Endothelial cell of umbilical vein (primary cell): ENCODE measurements around the gene EGR1. TPM values are rescaled to one million over a fixed set of nuclear protein-coding genes. Genes with fewer than 3 reads are reported as not detected.

Experiments used
- BruUV-seq: library from RNA; stranded (reverse); fragments of 400-500 nt; replicated peaks from 2 replicates; lab custom pipeline; 2021; lab: Mats Ljungman, UMichigan
- CTCF ChIA-PET: fragments of 300-600, 350-600 bp; sonication (Branson Sonifier 250); formaldehyde crosslinking; loops from one replicate; lab custom pipeline; 2021; ENCODE audit warnings: antibody characterized with exemption, inconsistent platforms; lab: Charles Lee
- POLR2A ChIA-PET: fragments of 300-600, 350-600 bp; sonication (Branson Sonifier 250); formaldehyde crosslinking; loops from one replicate; lab custom pipeline; 2021; ENCODE audit warnings: antibody characterized with exemption, inconsistent platforms; lab: Charles Lee
- DNase-seq: peaks from one replicate; pipeline ENCODE4 v3.0.0-alpha.2; 2011; ENCODE audit warnings: low read depth, low spot score
- FAIRE-seq: peaks from 2 replicates; lab custom pipeline; 2011; peaks lifted over from hg19 to GRCh38; lab: Jason Lieb, UNC
- H2AFZ ChIP-seq: 2 replicates; pipeline ENCODE4 v1.6.0; 2012; ENCODE audit warnings: low read depth, low read length, control low read depth, inconsistent platforms
- H3K27ac ChIP-seq: 2 replicates; pipeline ENCODE4 v1.5.1; 2011; ENCODE audit warnings: low read depth, mild to moderate bottlenecking, control low read depth, low read length, moderate library complexity; ENCODE audit not compliant: insufficient read depth
- H3K27me3 ChIP-seq, 2 experiments: 2 replicates each; pipeline versions ENCODE4 v1.6.0 to v1.6.1; 2011; ENCODE audit warnings: low read length in 2 of 2, mixed read lengths in 1 of 2; ENCODE audit not compliant: control insufficient read depth in 2 of 2, insufficient read depth in 2 of 2
- H3K36me3 ChIP-seq, 2 experiments: 2 replicates in 1 of 2; 3 replicates in 1 of 2; pipeline ENCODE4 v1.5.1; 2011; ENCODE audit warnings: low read length in 2 of 2, mild to moderate bottlenecking in 1 of 2, moderate library complexity in 1 of 2; ENCODE audit not compliant: control insufficient read depth in 2 of 2, insufficient read depth in 2 of 2; ENCODE audit errors: extremely low read depth in 1 of 2
- H3K4me1 ChIP-seq: 3 replicates; pipeline ENCODE4 v1.5.1; 2011; ENCODE audit warnings: mild to moderate bottlenecking, low read length; ENCODE audit not compliant: control insufficient read depth, insufficient read depth; ENCODE audit errors: extremely low read depth
- H3K4me2 ChIP-seq: 2 replicates; pipeline ENCODE4 v1.6.1; 2011; ENCODE audit warnings: low read length, control low read depth, mixed read lengths; ENCODE audit not compliant: insufficient read depth
- H3K4me3 ChIP-seq, 3 experiments: fragments of 200-600 bp in 1 of 3; sonication (generic), shearing (Covaris generic) in 1 of 3; replicated peaks in 1 of 3; 2 replicates each; pipeline ENCODE4 v1.5.1; 2011 to 2016; ENCODE audit warnings: control low read depth in 3 of 3, low read length in 3 of 3, mild to moderate bottlenecking in 2 of 3, inconsistent platforms in 1 of 3, low read depth in 1 of 3, moderate library complexity in 1 of 3; ENCODE audit not compliant: insufficient read depth in 1 of 3
- H3K79me2 ChIP-seq: 2 replicates; pipeline ENCODE4 v1.6.0; 2012; ENCODE audit warnings: low read length, inconsistent platforms; ENCODE audit not compliant: control insufficient read depth, insufficient read depth
- H3K9ac ChIP-seq: replicated peaks from 2 replicates; pipeline ENCODE3; 2011; ENCODE audit warnings: low read length, control low read depth; ENCODE audit not compliant: insufficient read depth; ENCODE audit errors: extremely low read depth
- H3K9me1 ChIP-seq: replicated peaks from 3 replicates; pipeline ENCODE4 v1.6.0; 2011; ENCODE audit warnings: mild to moderate bottlenecking, low read length; ENCODE audit not compliant: control insufficient read depth, insufficient read depth; ENCODE audit errors: extremely low read depth
- H3K9me3 ChIP-seq: replicated peaks from 2 replicates; pipeline ENCODE4 v1.5.1; 2012; ENCODE audit warnings: low read length, inconsistent platforms; ENCODE audit not compliant: control insufficient read depth, insufficient read depth
- H4K20me1 ChIP-seq: replicated peaks from 2 replicates; pipeline ENCODE3; 2011; ENCODE audit warnings: mild to moderate bottlenecking, low read length; ENCODE audit not compliant: control insufficient read depth, insufficient read depth; ENCODE audit errors: extremely low read depth
- FOS ChIP-seq: IDR thresholded peaks from 2 replicates; pipeline ENCODE4 v1.6.1; 2011; ENCODE audit warnings: mild to moderate bottlenecking, low read length, moderate library complexity, borderline replicate concordance; ENCODE audit not compliant: insufficient read depth
- GATA2 ChIP-seq: IDR thresholded peaks from 2 replicates; pipeline ENCODE4 v1.7.0; 2011; ENCODE audit warnings: low read depth, mild to moderate bottlenecking, moderate library complexity, mixed read lengths, low read length; ENCODE audit not compliant: insufficient read length, insufficient read depth
- MYC ChIP-seq: IDR thresholded peaks from one replicate; pipeline ENCODE4 v1.6.1; 2011; ENCODE audit warnings: mild to moderate bottlenecking, low read depth, low read length
- POLR2A ChIP-seq: IDR thresholded peaks from 2 replicates; pipeline ENCODE4 v1.6.1; 2012; ENCODE audit warnings: low read depth, mild to moderate bottlenecking, control low read depth, low read length
- POLR2AphosphoS5 ChIP-seq: IDR thresholded peaks from 2 replicates; pipeline ENCODE4 v1.6.1; 2012; ENCODE audit warnings: low read depth, mild to moderate bottlenecking, control low read depth, low read length, moderate library complexity; ENCODE audit not compliant: insufficient read depth
- dilution Hi-C: fragments of 300-500 bp; cut with MboI; formaldehyde crosslinking; loops from one replicate; pipeline ENCODE4 v1.15.0; 2019; ENCODE audit warnings: low sequenced_read_pairs; ENCODE audit not compliant: extremely low pct_ligation_motif_present
- intact Hi-C: fragments of 100-400 bp; cut with micrococcal nuclease; formaldehyde crosslinking; loops from one replicate; pipeline ENCODE4 v1.10.0; 2022
- polyA plus RNA-seq, 4 experiments: library from polyadenylated mRNA; depleted of rRNA in 3 of 4; stranded (reverse) in 3 of 4; unstranded in 1 of 4; fragments of >200 nt; gene quantifications; 2 replicates each; pipeline versions ENCODE4 v1.2.1 to v1.2.3, GENCODE V29; 2011 to 2012; ENCODE audit warnings: missing spikeins in 1 of 4
- total RNA-seq: library from RNA; stranded (reverse); gene quantifications from 2 replicates; pipeline ENCODE4 v1.2.3, GENCODE V29; 2021
- TF ChIP-seq, protein P1 (sequence below): IDR thresholded peaks from 2 replicates; pipeline ENCODE4 v1.6.1; 2011; ENCODE audit not compliant: insufficient read depth, insufficient read length
- TF ChIP-seq, protein P2 (sequence below), 2 donors: IDR thresholded peaks; 1 replicate in 1 of 2; 2 replicates in 1 of 2; pipeline ENCODE4 v1.5.1; 2011; ENCODE audit warnings: low read length in 2 of 2, mild to moderate bottlenecking in 2 of 2, moderate library complexity in 2 of 2, control low read depth in 1 of 2, inconsistent platforms in 1 of 2, low read depth in 1 of 2; ENCODE audit not compliant: insufficient read depth in 1 of 2; ENCODE audit errors: extremely low read depth in 1 of 2

The EGR1 gene
- total and polyA plus RNA-seq, 2 donors (not counting 3 experiments of a cell fraction or from before 2014, with no cell fraction given), result 5.5 to 6.5 TPM

DNA sequence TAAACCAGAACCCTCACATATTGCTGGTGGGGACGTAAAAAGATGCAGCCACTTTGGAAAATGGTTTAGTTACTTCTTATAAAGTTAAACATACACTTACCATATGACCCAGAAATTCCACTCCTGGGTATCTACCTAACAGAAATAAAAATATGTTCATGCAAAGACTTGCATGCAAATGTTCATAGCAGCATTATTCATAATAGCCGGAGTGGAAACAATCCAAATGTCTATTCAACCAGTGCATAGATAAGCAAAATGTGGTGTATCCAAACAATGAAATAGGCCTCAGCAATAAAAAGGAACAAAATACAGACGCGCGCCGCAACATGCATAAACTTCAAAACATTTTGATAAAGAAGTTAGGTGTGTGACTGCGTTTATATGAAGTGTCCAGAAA is 11.6 kb downstream of the EGR1 start:
- POLR2A ChIA-PET, result no interaction called here
- FAIRE-seq (no peak), DNase-seq (no peak)

More for the DNA sequence above, 11.6 kb downstream of the EGR1 start:
- BruUV-seq, result no TSS peak
- Histone ChIP-seq H3K27me3 (no peaks in the 10 kb centered on the region), H3K4me2 (no peak overlapping the region), H3K36me3 (no peaks in the 10 kb centered on the region), H3K4me1 (no peaks in the 10 kb centered on the region), H3K9me3 (no peaks in the 10 kb centered on the region), H2AFZ (no peak overlapping the region), H3K9me1 (no peaks in the 10 kb centered on the region), H4K20me1 (no peaks in the 10 kb centered on the region), H3K27ac (no peak overlapping the region), H3K9ac (no peak overlapping the region), H3K79me2 (no peaks in the 10 kb centered on the region), H3K4me3 (no peak overlapping the region)
- TF ChIP-seq GATA2 (no peak), POLR2AphosphoS5 (no peak), MYC (no peak), POLR2A (no peak), FOS (no peak)
- TF ChIP-seq, protein P1, sequence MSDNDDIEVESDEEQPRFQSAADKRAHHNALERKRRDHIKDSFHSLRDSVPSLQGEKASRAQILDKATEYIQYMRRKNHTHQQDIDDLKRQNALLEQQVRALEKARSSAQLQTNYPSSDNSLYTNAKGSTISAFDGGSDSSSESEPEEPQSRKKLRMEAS, result no peak
- TF ChIP-seq, protein P2, sequence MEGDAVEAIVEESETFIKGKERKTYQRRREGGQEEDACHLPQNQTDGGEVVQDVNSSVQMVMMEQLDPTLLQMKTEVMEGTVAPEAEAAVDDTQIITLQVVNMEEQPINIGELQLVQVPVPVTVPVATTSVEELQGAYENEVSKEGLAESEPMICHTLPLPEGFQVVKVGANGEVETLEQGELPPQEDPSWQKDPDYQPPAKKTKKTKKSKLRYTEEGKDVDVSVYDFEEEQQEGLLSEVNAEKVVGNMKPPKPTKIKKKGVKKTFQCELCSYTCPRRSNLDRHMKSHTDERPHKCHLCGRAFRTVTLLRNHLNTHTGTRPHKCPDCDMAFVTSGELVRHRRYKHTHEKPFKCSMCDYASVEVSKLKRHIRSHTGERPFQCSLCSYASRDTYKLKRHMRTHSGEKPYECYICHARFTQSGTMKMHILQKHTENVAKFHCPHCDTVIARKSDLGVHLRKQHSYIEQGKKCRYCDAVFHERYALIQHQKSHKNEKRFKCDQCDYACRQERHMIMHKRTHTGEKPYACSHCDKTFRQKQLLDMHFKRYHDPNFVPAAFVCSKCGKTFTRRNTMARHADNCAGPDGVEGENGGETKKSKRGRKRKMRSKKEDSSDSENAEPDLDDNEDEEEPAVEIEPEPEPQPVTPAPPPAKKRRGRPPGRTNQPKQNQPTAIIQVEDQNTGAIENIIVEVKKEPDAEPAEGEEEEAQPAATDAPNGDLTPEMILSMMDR (IDR thresholded peaks at IDR 0.05; ENCODE audit: extremely low read depth in 1 of 2, insufficient read depth in 1 of 2, low read depth in 1 of 2, low read length in 2 of 2), result no peak
- intact Hi-C loops (no loop called here), dilution Hi-C loops (no loop called here)
- CTCF ChIA-PET, result no interaction called here
